GM21390 (cell line): Measurements from ENCODE around the gene CLCNKA.
"Not testable (repeated sequence)": the region's sequence is repeated elsewhere in the genome, so short reads cannot be mapped to it uniquely, and the experiment has no call there.

Experiments used
- ATAC-seq: cut with Tn5 transposase; IDR thresholded peaks from one replicate; pipeline ENCODE4 v1.9.1; 2021; ENCODE audit not compliant: unreplicated experiment

CLCNKA gene

DNA sequence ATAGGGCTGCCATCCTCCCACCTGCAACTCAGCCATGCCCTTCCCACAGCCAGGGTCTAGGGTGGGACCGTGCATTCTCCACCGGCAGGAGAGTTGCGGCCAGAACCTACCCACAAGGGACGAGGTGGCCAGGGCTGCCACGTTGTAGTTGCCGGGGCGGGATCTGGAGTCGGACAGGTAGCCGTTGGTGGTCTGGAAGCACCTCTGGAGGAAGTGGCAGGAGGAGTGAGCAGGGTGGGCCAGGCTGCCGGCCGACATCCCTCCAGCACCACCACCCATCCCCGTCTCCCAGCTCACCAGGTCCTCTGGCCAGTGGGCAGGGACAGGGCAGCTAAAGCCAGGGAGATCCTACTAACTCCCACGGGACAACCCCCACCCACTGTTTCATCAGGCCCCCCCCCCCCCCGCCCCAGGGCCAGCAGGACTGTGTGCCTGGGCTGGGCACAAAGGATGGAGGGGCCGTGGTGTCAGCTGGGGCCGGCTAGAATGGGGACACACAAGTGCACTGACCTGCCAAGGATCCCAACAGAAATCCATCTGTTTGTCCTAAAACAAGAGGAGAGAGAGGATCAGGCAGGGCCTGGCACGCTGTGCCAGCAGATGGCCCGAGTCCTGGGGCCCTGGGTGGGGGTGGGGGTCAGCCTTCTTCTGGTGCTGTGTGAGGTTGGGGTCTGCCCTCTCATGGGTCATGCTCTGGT is 40.3 kb downstream of the CLCNKA start:
- not testable (repeated sequence) for ATAC-seq

DNA sequence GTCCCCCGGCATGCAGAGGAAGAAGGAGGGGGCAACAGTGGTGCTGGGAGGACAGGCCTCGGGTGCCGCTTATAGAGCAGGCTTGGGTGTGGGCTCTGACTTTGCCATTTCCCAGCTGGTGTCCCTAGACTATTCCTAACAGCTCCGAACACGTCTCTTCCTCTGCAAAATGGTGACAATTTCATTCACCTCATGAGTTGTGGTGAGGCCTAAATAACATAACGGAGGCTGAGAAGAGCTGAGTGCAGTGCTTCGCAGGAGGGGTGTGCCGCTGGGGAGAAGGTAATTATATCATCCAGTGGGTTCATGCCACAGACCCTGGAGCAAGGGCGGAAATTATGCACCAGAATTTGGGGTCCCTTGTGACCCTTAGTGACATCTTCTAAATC is 40.8 kb downstream of the CLCNKA start:
- ATAC-seq = not testable (repeated sequence)

DNA sequence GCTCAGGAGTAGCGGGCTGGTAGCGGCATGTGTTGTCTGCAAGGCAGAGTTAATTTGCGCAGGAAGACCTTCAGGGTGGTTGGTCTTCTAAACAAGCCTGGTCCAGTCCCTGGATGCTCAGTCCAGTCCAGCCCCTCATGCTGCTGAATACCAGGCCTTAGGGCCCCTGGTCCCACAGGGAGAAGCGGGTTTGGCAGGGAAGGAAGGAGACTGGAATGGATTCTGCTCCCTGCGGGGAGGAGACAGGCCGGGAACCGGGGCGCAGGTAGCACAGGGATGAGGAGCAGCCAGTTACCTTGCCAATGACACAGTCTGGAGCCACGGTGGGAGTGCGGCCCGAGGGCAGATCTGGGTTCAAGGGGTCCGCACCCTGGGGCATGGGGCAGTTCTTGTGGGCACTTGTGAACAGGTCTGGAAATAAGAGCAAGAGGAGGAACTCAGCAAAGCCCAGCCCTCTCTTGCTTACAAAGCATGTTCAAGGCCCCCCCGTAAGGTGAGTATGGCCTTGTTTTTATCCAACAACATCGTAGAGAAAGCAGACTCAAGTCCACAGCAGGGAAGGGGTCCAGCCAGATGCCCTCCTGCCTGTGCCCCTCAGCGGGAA is 41.5 kb downstream of the CLCNKA start:
- ATAC-seq = no peak

DNA sequence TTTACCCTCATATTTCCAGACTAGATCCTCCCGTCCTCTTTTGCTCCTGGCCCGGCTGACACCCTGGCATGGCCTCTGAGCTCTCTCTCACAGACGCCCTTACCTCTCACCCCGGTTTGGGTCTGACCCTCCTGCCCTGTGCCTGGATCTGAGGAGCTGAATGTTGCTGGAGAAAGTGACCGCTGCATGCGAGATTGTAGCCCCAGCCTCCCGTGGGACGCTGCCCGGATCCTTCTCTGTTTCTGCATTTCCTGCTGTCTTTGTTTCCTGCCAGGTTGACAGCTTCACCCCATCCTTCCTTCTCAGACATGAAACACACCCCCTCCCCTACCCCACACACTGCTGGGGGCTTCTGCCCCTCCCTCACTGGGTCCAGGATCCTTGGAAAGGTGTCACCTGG is 42.1 kb downstream of the CLCNKA start:
- ATAC-seq = no peak

DNA sequence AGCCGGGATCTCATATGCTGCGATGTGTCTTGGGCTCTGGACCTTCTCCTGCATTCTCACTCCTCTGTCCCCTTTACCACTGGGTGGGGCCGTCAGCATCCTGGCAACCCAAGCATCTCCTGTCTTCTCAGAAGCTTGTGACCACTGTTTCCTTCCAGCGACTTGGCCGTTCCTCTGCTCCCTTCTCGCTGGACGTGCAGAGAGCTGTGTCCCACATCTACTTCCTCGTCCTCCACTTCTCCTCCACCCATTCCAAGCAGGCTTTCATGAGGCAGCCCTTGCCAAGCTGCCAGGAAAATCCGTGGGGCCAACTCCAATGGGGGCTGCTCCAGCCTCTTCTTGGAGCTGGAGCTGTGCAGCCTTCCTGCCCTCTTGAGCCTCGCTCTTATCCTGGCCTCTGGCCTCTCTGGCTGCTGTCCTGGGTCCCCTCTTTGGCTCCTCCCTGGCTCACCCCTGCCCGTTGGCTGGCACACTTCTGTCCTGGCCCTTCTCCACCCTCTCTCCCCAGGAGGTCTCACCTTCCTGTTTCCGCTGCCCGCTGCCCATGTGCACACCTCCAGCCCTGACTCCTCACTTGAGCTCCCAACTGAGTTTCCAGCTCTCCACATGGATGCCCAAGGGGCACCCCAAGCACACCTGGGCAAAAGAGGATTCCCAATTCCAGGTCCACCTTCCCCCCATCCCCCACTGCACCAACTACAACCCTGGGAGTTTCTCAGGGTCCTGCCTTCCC is 42.9 kb downstream of the CLCNKA start:
- ATAC-seq = no peak

DNA sequence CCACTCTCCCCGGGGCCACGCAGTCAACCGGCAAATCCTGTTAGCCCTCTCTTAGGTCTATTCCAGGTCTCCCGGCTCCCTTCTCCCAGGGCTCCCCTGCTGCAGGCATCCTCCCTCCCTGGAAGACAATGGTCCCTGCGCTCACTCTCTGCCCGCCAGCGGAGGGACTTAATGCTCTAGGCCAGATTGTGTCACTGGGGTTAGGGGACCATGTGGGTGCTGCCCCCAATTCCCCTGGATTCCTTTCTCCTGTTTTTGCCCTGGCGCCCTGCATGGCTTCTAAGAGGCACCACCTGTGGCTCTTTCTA is 43.4 kb downstream of the CLCNKA start:
- no peak for ATAC-seq

DNA sequence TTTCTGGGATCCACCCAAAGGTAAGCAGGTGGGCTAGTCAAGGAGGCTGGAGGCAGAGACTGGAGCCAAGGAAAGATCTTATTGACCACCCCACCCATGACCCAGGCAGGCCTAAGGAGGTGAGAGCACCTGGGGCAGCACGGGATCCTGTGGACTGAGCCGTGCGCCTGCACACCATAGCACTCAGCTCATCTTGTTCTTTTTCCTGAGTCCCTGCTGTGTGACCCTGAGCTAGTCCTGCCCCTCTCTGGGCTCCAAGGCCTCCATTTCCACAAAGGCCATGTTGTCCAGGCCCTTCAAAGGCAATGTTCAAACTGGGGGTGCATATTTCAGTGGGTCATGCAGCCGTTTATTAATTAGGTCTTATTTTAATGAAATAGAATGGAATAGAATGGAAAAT is 44.4 kb downstream of the CLCNKA start:
- no peak for ATAC-seq

DNA sequence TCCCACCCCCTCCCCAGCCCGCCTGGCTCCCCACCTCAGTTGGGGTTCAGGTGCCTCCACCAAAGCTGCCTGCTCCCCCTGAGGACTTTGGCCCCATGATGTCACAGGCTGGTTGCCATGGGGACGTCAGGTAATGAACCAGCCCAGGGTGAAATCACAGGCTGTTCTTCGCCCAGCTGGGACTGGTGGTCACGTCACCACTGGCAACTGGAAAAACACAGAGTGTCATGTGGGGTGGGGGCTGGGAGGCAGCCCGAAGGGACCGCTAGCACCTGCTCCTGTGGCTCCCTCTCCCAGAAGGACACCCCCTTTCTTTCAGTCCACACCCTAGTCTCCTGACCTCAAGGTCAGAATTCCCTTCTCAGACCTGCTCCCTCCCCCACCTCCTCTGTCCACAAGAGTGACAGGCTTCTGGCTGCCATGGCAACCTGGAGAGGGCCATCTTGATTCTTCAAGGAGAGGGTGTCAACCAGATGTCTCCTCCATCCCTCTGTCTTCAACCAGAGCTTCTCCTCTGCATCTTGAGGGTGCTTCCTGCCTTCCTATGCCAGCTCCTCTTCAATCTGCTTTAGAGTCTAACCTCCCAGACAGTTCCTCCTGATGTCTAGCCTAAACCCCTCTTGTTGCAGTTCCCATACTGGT is 45.4 kb downstream of the CLCNKA start:
- ATAC-seq = no peak

DNA sequence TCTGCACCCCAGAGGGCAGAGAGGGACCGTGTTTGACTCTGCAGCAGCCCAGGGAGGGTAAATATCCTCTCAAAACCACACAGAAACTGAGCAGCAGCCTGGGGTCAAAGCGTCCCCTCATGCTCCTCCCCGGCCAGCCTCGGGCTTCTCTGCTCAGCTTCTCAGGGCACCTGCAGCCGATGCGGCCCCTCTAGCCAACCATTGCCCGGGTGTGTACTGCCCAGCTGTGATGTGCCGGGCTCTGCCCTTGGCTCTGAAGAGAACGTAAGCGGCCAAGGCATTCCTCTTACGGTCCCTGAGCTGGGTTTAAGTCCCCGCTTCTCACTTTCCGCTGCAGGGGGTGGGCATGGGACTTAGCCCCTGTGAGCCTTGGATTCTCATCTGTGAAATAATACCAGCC is 46.1 kb downstream of the CLCNKA start:
- no peak for ATAC-seq

DNA sequence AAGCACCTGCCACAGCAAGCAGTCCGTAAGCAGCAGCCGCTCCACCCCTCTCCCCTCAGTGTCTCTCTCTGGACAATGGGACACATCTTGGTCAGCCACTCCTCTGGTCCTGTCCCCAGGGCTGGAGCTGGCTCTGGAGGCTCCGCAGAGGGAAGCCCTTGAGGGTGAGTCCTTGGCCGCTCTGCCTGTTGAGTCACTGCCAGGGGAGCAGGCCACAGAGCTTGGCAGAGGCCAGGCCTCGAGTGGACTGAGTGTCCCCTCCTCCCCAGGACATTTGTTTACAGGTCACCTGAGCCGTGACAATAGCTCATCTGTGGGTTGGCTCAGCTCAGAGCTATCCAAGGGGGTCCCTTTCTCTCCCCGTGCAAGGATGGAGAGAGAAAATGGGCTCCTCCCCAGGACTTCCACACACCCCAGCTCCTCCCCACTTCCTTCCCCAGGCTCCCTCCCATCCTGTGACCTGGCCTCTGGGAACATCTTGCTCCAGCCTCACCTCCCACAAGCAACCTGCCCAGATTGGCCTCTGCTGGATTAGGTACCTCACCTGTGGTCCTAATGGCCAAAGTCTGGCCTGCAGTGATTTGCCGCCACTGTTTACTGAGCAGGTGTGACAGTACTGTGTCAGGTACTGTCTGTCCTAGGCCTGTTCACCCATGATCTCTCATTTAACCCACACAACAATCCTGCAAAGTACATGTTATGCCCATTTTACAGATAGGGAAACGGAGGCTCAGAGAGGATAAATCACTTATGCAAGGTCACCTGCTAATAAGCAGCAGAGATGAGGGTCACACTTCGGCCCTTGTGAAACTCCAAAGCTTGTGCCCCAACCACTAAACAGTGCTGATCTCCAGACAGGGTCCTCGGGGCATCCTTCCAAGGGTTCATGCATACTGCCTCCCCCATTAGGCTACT is 46.8 kb downstream of the CLCNKA start:
- ATAC-seq = no peak

DNA sequence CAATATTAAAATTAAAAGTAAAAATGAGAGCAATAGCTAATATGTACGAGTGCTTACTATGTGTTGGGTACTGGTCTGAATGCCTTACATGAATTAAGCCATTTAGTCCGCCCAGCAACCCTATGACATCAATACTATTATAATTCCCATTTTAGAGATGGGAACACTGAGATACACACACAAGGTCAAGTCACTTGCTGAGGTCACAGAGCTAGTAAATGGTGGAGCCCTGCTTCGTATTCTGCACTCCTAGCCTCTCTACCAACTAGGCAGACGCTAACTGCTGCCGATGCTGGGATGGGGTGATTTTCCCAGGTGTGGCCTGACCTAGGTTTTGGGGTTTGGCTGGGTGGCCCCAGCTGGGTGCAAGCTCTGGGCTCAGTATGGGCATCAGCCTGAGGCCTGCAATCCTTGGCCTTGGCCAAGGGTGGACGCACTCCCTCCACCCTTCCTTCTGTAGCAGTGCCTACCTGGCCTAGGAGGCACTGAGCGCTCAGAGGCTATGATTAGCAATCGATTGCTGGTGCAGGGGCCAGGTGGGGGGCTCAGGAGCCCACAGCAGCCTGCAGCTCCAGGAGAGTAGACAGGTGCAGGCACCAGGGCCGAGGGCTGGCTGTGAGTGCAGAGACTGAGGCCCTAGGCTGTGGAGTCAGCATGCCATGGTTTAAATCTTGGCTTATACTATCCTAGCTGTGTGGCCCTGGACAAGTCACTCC is 49.0 kb downstream of the CLCNKA start:
- no peak for ATAC-seq

DNA sequence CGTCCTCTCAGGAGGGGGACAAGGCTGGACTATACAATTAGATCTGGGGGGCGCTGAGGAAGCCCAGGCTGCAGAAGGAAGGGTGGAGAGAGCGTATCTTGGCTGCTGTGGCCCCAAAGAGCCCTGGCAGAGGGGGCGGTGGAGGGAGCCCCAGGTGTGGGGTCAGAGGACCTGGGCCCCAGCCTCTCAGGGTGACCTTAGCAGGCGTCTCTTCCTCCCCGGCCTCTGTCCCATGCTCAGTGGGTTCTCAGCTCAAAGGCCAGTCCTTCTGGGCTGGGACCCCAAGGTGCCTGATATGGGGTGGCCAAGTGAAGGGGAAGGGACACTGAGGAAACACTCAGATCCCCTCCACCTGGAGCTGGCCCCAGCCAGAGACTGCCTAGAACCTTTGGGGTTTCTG is 49.8 kb downstream of the CLCNKA start:
- no peak for ATAC-seq

DNA sequence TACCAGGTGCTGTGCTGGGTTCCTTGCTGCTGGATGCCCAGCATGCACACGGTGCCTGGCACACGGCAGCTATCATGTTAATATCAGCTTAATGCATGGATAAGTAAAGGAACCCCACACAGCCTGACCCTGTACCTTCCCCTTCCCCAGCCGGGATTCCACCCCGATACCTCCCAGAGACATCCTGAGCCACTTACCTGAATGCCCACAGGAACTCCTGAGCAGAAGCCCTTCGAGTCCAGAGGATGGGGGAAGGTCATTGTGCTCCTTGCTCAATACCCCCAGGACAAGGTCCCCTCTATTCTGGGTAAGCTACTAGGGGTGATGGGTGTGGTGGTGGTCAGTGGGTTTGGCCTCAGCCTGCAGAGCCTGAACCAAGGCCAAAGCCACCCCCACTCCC is 50.3 kb downstream of the CLCNKA start:
- no peak for ATAC-seq

DNA sequence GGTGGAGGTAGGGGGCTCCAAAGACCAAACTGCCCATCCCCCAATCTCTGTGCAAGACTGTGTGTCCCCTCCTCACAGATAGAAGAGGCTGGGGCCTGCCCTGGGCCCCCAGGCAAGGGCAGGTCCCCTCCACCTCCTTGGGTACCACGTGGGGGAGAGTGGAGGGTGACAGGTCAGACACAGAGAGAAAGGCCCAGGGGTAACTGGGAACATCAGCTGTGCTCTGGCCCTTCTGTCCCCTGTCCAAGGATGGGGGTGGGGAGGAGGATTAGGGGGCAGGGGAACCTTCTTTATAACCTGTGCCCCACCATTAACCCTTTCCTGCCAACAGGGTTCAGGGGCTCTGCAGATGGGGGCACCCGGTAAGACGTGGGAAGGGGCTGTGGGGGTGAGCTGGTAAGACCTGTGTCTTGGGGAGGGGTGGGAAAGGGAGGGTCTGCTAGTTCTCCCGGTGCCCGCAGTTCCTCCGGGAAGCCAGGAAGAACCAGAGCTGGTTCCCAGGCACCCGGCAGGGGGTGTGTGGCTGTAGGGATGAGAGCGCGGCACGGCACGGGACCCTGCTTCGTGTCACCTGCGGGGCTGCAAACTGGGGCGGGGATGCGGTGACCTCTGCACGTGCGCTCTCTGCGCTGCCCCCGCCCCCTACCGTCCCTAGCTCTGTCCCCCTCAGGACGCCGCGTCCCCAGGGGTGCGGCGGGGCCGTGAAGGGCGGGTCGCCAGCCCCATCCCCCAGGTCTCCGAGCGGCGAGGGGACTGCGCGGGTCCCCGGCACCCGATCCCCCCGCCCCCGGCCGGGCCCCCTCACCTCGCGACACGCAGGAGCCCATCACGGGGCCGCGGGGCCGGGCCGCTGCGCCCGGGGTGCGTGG is 51.0 kb downstream of the CLCNKA start:
- no peak for ATAC-seq

DNA sequence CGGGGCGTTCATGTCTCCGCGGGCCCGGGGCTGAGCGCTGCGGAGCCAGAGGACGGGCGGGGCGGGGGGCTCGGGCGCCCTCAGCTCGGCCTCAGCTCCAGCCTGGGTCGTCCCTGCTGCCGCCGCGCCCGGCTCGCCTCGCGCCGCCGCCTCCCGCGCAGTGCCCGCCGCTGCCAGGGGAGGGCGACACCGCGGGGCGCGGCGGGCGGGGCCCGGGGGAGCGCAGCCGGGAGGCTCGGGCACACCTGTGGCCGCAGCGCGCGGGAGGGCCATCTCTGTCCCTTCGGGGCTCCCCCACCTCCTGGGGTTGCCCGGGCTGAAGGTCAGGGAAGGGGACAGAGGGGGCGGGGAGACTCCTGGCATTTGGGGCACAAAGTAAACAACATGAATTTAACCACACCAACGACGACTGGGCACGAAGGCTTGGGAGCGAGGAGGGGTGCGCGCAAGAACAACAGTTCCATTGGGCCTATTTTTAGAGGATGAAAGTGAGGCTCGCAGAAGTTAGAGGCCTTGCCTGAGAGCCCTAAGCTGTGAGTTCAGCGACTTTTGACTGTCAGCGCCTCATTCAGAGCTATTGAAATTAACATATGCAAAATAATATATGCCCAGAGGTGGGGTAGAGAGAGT is 51.8 kb downstream of the CLCNKA start, which contains the start of gene FAM131C:
FAM131C (minus strand) TSS at position 162 of the 630 bp plus-strand sequence. CDS start 209 bp downstream, outside the sequence.
- no peak for ATAC-seq

DNA sequence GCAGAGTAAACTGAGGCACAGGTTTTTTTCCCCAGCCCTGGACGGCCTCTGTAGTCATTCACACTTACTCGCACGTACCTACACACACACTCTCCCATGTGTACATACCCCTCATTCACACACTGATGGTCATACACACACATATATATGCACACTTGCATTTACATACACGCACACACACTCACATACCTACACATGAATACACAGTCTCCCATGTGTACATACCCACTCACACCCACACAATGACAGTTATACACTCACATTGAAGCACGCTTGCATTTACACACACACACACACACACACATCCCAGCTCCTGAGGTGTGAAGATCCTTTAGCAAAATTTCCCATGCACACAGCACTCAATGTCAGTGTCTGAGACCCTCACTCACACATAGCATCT is 52.4 kb downstream of the CLCNKA start:
- ATAC-seq = no peak

DNA sequence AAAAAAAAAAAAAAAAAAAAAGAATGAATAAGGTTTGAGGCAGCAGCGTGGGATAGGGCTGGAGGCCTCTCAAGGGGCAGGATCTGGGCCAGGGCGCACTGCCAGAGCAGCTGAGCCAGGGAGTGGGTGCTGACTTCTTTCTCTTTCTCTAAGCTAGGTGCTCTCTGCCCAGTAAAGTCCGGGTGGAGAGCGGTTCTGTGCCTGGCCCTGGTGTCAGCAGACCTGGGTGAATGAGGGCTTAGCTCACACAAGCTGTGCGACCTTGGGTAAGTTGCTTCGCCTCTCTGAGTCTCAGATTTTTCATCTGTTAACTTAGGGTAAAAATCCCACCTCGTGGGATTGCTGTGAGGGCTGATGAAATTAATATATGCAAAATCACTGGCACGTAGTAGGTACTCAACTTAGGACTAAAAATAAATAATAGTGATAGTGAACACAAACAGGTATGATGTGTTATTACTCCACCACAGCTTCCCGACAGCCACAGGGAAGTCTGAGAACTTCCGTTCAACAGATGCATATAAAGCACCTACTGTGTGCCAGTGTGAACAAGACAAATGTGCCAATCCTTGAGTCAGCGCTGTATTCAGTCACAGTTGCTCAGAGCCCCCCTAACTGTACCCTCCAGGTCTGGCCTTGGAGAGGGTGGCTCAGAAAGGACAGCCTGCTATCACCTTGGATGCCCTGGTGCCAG is 53.6 kb downstream of the CLCNKA start:
- ATAC-seq = no peak
